Testis (tissue), 3 donors: ENCODE data around the gene ALX3. TPM values are rescaled to one million over a fixed set of nuclear protein-coding genes. Genes with fewer than 3 reads are reported as not detected.
A peak's percentile ranks its signal among the peaks of the same experiment; 100 is the strongest.

Experiments used
- DNase-seq: peaks from one replicate; pipeline ENCODE4 v3.0.0-alpha.2; 2019
- H3K27ac ChIP-seq, 2 donors: fragments of 200-600 bp; sonication (generic); one replicate each; pipeline ENCODE4 v1.5.1; 2019
- H3K27me3 ChIP-seq: fragments of 200-600 bp; sonication (generic); one replicate; pipeline ENCODE4 v1.5.1; 2019
- H3K36me3 ChIP-seq: fragments of 200-600 bp; sonication (generic); one replicate; pipeline ENCODE4 v1.5.1; 2017; ENCODE audit warnings: low read depth; ENCODE audit errors: missing control alignments
- H3K4me1 ChIP-seq: fragments of 200-600 bp; sonication (generic); one replicate; pipeline ENCODE4 v1.5.1; 2019
- H3K4me3 ChIP-seq, 2 donors: fragments of 200-600 bp; sonication (generic); one replicate each; pipeline ENCODE4 v1.5.1; 2017 to 2019
- H3K9me3 ChIP-seq: fragments of 200-600 bp; sonication (generic); one replicate; pipeline ENCODE4 v1.5.1; 2017
- POLR2A ChIP-seq: fragments of 450-650 bp; IDR thresholded peaks from one replicate; pipeline ENCODE4 v1.6.1; 2017; ENCODE audit warnings: antibody characterized with exemption, mild to moderate bottlenecking, moderate library complexity
- WGBS, 2 donors: methylation state at CpG; one replicate each; pipeline ENCODE4 v1.1.5; 2018; 5-methylcytosine and 5-hydroxymethylcytosine counted together
- intact Hi-C: fragments of 100-400 bp; cut with DNase I; formaldehyde crosslinking; loops from one replicate; pipeline ENCODE4 v1.15.1; 2023; ENCODE audit warnings: low total_unique reads
- polyA plus RNA-seq: library from polyadenylated mRNA; stranded (reverse); fragments of 350-450 nt; fragmentation: Illumina TruSeq; extraction: RNeasy Lipid Tissue Mini Kit (QIAGEN cat#74804); gene quantifications from one replicate; pipeline ENCODE4 v1.2.3, GENCODE V29; 2014; ENCODE audit warnings: low read depth, low replicate concordance; ENCODE audit not compliant: insufficient read depth
- total RNA-seq, 2 donors: library from RNA; depleted of rRNA; stranded (reverse); fragments of >200 nt; gene quantifications; one replicate each; pipeline ENCODE4 v1.2.3, GENCODE V29; 2016
- TF ChIP-seq, protein P1 (sequence below), 3 experiments: fragments of 450-650 bp in 2 of 3; fragments of 200-600 bp in 1 of 3; sonication (generic) in 1 of 3; IDR thresholded peaks; one replicate each; pipeline ENCODE4 v1.5.1; 2016 to 2019; ENCODE audit warnings: antibody characterized with exemption in 3 of 3, mild to moderate bottlenecking in 2 of 3, moderate library complexity in 1 of 3

Gene ALX3
- total and polyA plus RNA-seq, 3 donors from 2014 or later = 0.31 to 0.79 (median 0.49) TPM

DNA sequence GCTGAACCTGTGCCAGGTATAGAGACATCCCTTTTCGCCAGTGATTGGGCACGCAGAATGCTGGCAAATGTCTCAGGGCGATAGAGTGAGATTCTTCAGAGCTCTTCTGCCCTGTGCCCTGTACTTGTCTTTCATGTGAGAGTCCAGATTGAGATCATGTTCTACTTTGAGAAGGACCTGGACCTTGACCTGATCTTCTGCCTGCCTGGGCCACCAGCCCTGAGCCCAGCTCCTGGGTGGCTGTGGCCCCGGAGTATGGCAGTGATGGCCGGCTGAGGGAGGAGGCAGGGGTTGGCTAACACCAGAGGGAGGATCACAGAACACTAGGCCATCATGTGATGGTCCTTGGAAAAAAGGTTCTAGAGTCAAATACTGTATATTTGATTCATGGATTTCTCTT, 22.2 kb downstream of the ALX3 start:
- peaks cover 25% of the 10 kb centered on the region for H3K4me1 ChIP-seq
- H3K36me3 ChIP-seq = no peaks in the 10 kb centered on the region
- H3K27me3 ChIP-seq = no peaks in the 10 kb centered on the region
- peak overlapping the region in 1 of 2 donors; percentile 48 for H3K27ac ChIP-seq
- TF ChIP-seq, protein P1, sequence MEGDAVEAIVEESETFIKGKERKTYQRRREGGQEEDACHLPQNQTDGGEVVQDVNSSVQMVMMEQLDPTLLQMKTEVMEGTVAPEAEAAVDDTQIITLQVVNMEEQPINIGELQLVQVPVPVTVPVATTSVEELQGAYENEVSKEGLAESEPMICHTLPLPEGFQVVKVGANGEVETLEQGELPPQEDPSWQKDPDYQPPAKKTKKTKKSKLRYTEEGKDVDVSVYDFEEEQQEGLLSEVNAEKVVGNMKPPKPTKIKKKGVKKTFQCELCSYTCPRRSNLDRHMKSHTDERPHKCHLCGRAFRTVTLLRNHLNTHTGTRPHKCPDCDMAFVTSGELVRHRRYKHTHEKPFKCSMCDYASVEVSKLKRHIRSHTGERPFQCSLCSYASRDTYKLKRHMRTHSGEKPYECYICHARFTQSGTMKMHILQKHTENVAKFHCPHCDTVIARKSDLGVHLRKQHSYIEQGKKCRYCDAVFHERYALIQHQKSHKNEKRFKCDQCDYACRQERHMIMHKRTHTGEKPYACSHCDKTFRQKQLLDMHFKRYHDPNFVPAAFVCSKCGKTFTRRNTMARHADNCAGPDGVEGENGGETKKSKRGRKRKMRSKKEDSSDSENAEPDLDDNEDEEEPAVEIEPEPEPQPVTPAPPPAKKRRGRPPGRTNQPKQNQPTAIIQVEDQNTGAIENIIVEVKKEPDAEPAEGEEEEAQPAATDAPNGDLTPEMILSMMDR (IDR thresholded peaks at IDR 0.05) = no peak
- TF ChIP-seq POLR2A = no peak
- DNase-seq = no peak
- H3K9me3 ChIP-seq = no peaks in the 10 kb centered on the region
- H3K4me3 ChIP-seq = no peak overlapping the region
- 78 to 79% methylated on average over 3 to 5 of the region's 5 CpGs for WGBS, 2 donors
- intact Hi-C loops = no loop called here

DNA sequence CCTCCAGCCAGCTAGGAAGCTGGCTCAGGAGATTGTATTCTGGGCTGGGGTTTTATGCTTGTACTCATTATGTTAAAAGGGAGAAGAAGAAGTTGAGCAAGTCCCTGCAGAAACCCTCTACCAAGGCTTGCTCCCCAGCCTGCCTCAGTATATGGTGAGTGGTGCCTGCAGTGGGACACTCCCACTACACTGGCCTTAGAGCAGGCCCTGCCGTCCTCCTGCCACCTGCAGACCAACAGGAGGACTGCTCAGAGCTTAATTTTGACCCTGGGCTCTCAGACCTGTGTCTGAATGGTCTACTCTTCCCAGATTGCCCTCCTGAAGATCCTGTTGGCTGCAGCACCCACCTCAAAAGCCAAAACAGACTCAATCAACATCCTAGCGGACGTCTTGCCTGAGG, 23.0 kb downstream of the ALX3 start:
- Histone ChIP-seq H3K36me3 (no peaks in the 10 kb centered on the region), H3K27ac (no peak overlapping the region)
- 80 to 100% methylated on average over 2 to 3 of the region's 3 CpGs for WGBS, 2 donors

DNA sequence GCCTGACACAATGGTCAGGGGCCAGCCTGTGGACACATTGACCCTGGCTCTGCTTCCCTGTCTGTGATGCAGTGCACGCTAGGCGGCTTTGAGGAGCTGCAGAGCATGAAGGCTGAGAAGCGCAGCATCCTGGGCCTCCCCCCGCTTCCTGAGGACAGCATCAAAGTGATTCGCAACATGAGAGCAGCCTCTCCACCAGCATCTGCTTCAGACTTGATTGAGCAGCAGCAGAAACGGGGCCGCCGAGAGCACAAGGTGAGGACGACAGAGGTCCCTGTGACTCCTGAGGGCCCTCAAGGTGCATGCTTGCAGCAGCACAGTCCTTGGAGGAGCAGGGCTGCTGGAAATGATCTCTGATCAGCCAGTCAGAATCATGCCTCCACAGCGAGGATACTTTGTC, 27.5 kb downstream of the ALX3 start:
- H3K9me3 ChIP-seq = no peaks in the 10 kb centered on the region
- H3K36me3 ChIP-seq = no peaks in the 10 kb centered on the region
- intact Hi-C loops = no loop called here
- DNase-seq = no peak
- H3K27ac ChIP-seq = no peak overlapping the region
- H3K4me1 ChIP-seq = no peaks in the 10 kb centered on the region
- WGBS, 2 donors = 87 to 93% methylated on average over 6 to 10 of the region's 10 CpGs
- TF ChIP-seq, protein P1 (IDR thresholded peaks at IDR 0.05) = no peak
- TF ChIP-seq POLR2A = no peak
- H3K4me3 ChIP-seq = no peak overlapping the region
- H3K27me3 ChIP-seq = no peaks in the 10 kb centered on the region

More for the DNA sequence above, 23.0 kb downstream of the ALX3 start:
- H3K27me3 ChIP-seq = no peaks in the 10 kb centered on the region
- H3K4me3 ChIP-seq = no peak overlapping the region
- intact Hi-C loops = no loop called here
- H3K4me1 ChIP-seq = peaks cover 25% of the 10 kb centered on the region
- H3K9me3 ChIP-seq = no peaks in the 10 kb centered on the region
- no peak for DNase-seq
- TF ChIP-seq POLR2A = no peak
- TF ChIP-seq, protein P1 (IDR thresholded peaks at IDR 0.05) = no peak

DNA sequence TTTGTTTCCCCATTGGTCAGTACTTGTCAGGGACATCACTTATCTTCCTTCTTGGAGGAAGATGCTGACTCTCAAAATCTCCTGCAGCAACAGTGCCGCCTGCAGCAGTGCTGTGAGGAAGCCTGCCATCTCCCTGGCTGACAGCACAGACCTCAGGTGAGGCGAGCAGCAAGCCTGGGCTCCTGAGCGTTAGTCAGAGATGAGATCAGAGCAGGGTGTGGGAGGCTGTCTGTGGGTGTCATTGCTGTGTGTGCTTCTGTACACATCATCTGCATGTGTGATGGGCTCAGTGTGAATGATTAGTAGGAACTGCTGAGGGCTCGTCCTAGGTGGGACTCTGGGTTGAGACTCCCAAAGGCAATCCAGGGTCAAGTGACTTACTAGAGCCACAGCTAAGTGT, 29.9 kb downstream of the ALX3 start:
- Histone ChIP-seq H3K9me3 (no peaks in the 10 kb centered on the region), H3K27me3 (no peaks in the 10 kb centered on the region), H3K36me3 (no peaks in the 10 kb centered on the region), H3K27ac (no peak overlapping the region), H3K4me1 (peaks cover 3% of the 10 kb centered on the region), H3K4me3 (no peak overlapping the region)
- no peak for DNase-seq
- intact Hi-C loops = no loop called here
- TF ChIP-seq POLR2A = no peak
- TF ChIP-seq, protein P1 (IDR thresholded peaks at IDR 0.05) = no peak
- WGBS, 2 donors = 77 to 93% methylated on average over 4 of the region's 4 CpGs

DNA sequence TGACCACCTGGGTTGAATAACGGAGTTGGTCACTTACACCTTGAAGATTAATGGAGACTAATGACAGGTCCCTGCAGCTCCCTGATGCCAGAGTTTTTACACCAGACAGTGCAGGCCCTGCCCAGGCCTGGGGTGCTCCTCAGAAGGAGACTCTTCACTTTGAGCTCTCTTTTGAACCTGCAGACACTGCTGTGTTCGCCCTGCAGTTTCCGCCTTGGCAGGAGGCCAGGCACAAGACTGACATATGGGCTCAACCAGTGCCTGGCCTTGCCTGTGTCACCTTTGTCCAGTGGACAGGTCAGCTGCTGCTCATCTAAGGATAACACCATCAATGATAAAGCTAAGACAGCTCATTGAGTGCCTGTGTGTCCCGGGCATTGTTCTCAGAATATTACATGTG, 30.8 kb downstream of the ALX3 start:
- 76 to 92% methylated on average over 4 of the region's 4 CpGs for WGBS, 2 donors
- TF ChIP-seq, protein P1 (IDR thresholded peaks at IDR 0.05) = no peak
- no peak for TF ChIP-seq POLR2A
- no peak overlapping the region for H3K4me3 ChIP-seq
- H3K36me3 ChIP-seq = no peaks in the 10 kb centered on the region
- H3K27me3 ChIP-seq = no peaks in the 10 kb centered on the region
- intact Hi-C loops = no loop called here
- no peaks in the 10 kb centered on the region for H3K9me3 ChIP-seq
- H3K4me1 ChIP-seq = peaks cover 6% of the 10 kb centered on the region
- no peak overlapping the region for H3K27ac ChIP-seq
- DNase-seq = no peak
